BJ (cell line): ENCODE results near the gene GHRHR. TPM values are rescaled to one million over a fixed set of nuclear protein-coding genes. Genes with fewer than 3 reads are reported as not detected.

Experiments
- CTCF ChIA-PET: fragments of 350-600 bp; formaldehyde crosslinking; extraction: SDS; loops from one replicate; lab custom pipeline; 2021; ENCODE audit warnings: antibody characterized with exemption, inconsistent platforms; lab: Yijun Ruan, JAX
- POLR2A ChIA-PET: fragments of 300-600 bp; sonication (Branson Sonifier 250); formaldehyde crosslinking; extraction: SDS; loops from one replicate; lab custom pipeline; 2021; ENCODE audit warnings: antibody characterized with exemption; lab: Charles Lee
- DNase-seq: peaks from one replicate; pipeline ENCODE4 v3.0.0-alpha.2; 2011; ENCODE audit warnings: low read depth
- H3K27me3 ChIP-seq: 2 replicates; pipeline ENCODE4 v1.6.0; 2011; ENCODE audit warnings: low read length; ENCODE audit not compliant: control insufficient read depth, insufficient read depth
- H3K36me3 ChIP-seq: 2 replicates; pipeline ENCODE4 v1.5.1; 2011; ENCODE audit warnings: low read length; ENCODE audit not compliant: control insufficient read depth, insufficient read depth
- H3K4me3 ChIP-seq: 2 replicates; pipeline ENCODE4 v1.5.1; 2011; ENCODE audit warnings: low read depth, mild to moderate bottlenecking, control low read depth, low read length
- CTCF ChIP-seq: IDR thresholded peaks from 2 replicates; pipeline ENCODE4 v1.5.1; 2011; ENCODE audit warnings: low read depth, mild to moderate bottlenecking, control low read depth, inconsistent platforms, low read length, moderate library complexity; ENCODE audit not compliant: insufficient read depth
- polyA plus RNA-seq: library from polyadenylated mRNA; depleted of rRNA; stranded (reverse); fragments of >200 nt; gene quantifications from 2 replicates; pipeline ENCODE4 v1.2.3, GENCODE V29; 2011

Gene GHRHR
- polyA plus RNA-seq, 1 experiment, result not detected

DNA sequence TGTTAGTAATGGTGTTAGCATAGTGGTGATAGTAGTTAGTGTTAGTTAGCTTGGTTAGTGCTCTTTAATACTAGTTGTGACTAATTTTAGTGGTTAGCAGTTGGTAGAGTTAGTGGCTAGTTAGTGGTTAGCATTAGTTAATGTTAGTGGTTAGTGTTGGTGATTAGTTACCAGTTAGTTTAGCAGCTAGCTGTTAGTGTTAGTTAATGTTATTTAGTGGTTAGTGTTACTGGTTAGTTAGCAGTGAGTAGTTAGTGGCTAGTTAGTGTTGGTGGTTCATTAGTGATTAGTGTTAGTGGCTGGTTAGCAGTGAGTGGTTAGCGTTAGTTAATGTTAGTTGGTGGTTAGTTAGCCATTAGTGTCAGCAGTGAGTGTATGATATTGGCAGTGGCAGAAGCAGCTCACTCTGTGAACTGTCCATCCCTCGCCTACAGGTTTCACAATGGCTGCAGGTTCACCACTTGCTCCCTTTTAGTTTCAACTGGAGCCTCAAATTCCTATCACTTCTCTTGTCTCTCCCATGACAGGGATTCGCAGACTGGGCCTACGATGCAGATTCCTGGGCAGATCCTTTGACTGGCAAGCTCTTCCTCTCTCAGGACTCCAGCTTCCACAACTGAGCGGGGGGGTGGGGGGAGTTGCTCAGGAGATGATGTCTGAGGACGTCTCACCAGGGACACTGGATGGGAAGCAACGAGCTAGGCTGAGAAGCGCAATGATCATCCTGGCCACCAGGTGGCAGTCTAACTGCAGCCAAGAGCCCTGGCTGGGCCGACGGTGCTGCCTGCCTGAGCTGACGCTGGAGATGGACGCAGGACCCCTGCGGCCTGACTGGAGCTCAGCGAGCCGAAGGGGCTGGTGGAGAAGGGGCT is 19.5 kb downstream of the GHRHR start:
- Histone ChIP-seq H3K36me3 (no peaks in the 10 kb centered on the region), H3K4me3 (no peak overlapping the region), H3K27me3 (peaks cover 6% of the 10 kb centered on the region)
- ChIA-PET POLR2A (no interaction called here), CTCF (interaction anchor here (0.6 to 10.0 kb wide), 36 partner anchors 9 to 651 kb away, joined by 3 to 255 read pairs (median 5); no protein-coding TSS in a partner anchor)
- no peak for DNase-seq
- peak; percentile 95 for TF ChIP-seq CTCF

- POLR2A ChIA-PET, result no interaction called here
- no peak for TF ChIP-seq CTCF
These were observed 20.1 kb downstream of the GHRHR start for GRCh38 chr7:30983914-30984247.

DNA sequence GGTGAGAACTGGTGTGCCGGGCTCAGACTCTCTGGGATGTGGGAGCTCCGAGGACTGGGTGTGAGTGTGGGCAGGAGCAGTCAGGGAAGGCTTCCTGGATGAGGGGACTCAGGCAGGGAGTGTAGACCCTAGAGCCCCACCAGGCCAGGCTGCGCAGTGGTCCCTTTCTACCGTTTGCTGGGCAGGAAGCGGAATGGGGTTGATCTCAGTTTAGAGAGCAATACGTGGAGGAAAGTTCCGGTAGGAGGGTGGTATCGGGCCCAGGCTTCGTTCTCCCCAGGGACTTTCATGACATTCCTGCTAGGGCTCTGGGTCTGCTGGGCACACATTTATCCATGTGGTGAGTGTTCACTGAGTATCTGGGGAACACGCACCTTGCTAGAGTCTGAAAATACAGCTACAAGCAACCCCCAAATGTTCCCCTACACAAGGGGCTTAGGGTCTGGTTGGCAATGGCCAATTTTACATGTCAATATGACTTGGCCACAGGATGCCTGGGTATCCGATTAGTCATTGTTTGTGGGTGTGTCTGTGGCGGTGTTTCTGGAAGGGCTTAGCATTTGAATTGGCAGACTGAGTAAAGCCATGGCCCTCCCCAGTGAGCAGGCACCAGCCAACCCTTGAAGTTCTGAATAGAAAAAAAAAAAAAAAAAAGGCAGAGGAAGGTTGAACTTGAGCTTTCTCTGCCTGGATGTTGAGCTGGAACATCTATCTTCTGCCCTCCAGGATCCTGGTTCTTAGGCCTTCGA is 20.8 kb downstream of the GHRHR start:
- CTCF ChIA-PET, result interaction anchor here (0.7 to 10.0 kb wide), 21 partner anchors 8 to 234 kb away, joined by 3 to 255 read pairs (median 6); no protein-coding TSS in a partner anchor
- TF ChIP-seq CTCF, result no peak
- Histone ChIP-seq H3K4me3 (no peak overlapping the region), H3K36me3 (no peaks in the 10 kb centered on the region), H3K27me3 (peaks cover 2% of the 10 kb centered on the region; the same call in 1 of the 2 replicates)
- POLR2A ChIA-PET, result no interaction called here
- no peak for DNase-seq

More at GRCh38 chr7:30983914-30984247, 20.1 kb downstream of the GHRHR start:
- CTCF ChIA-PET, result interaction anchor here (0.7 to 10.0 kb wide), 32 partner anchors 8 to 650 kb away, joined by 3 to 255 read pairs (median 5); no protein-coding TSS in a partner anchor
- Histone ChIP-seq H3K36me3 (no peaks in the 10 kb centered on the region), H3K4me3 (no peak overlapping the region), H3K27me3 (peaks cover 4% of the 10 kb centered on the region)
- DNase-seq, result no peak

DNA sequence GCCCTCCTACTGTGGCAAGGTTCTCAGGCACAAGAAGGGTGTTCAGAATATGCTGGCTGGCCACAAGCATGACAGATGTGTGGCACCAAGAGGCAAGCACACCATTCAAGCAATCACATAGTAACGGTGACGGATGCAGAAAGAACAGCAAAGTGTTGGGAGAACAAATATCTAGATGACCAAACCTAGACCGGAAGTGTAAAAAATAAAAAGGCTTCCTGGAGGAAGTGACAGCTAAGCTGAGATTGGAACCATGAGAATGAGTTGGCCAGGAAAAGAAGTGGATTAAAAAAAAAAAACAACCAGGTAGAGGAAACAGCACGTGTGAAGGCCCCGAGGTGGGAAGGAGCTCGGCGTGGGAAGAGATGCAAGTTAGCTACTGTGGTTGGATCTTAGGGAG is 22.0 kb downstream of the GHRHR start:
- POLR2A ChIA-PET, result no interaction called here
- Histone ChIP-seq H3K36me3 (no peaks in the 10 kb centered on the region), H3K4me3 (no peak overlapping the region), H3K27me3 (no peaks in the 10 kb centered on the region; the same call in 1 of the 2 replicates)
- TF ChIP-seq CTCF, result no peak
- no peak for DNase-seq
- CTCF ChIA-PET, result interaction anchor here (0.6 to 10.0 kb wide), 9 partner anchors 9 to 648 kb away, joined by 3 to 255 read pairs (median 3); no protein-coding TSS in a partner anchor

DNA sequence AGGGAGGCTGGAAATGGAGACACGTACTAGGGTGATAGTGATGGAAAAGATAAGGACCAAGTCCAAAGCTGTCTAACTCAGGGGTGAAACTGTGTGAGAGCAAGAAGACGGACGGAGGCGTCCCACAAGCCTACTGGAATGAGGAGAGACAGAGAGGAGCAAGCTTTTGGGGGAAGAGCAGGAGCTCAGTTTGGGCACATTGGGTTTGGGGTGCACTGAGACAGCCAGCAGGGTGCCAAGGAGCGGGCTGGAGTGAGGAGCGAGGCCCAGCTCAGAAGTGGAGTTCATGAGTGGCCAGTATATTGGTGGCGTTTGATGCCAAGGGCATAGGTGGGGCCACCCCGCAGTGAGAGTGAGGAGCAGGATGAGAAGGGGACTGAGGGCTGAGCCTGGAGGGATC is 22.6 kb downstream of the GHRHR start:
- TF ChIP-seq CTCF, result no peak
- POLR2A ChIA-PET, result no interaction called here

More for the DNA sequence above, 22.6 kb downstream of the GHRHR start:
- DNase-seq, result no peak
- no peaks in the 10 kb centered on the region for H3K36me3 ChIP-seq
- CTCF ChIA-PET, result interaction anchor here (1.0 to 10.0 kb wide), 4 partner anchors 48 to 246 kb away, joined by 3 to 255 read pairs (median 20); no protein-coding TSS in a partner anchor
- no peaks in the 10 kb centered on the region; the same call in 1 of the 2 replicates for H3K27me3 ChIP-seq
- H3K4me3 ChIP-seq, result no peak overlapping the region
